ENCODE measurements around the gene CD300LB. TPM values are rescaled to one million over a fixed set of nuclear protein-coding genes. Genes with fewer than 3 reads are reported as not detected.
"Not testable (repeated sequence)": the region's sequence is repeated elsewhere in the genome, so short reads cannot be mapped to it uniquely, and the experiment has no call there.

The CD300LB gene
- total RNA-seq, 2 donors from 2014 or later: 0.69 TPM; not detected in 1

DNA sequence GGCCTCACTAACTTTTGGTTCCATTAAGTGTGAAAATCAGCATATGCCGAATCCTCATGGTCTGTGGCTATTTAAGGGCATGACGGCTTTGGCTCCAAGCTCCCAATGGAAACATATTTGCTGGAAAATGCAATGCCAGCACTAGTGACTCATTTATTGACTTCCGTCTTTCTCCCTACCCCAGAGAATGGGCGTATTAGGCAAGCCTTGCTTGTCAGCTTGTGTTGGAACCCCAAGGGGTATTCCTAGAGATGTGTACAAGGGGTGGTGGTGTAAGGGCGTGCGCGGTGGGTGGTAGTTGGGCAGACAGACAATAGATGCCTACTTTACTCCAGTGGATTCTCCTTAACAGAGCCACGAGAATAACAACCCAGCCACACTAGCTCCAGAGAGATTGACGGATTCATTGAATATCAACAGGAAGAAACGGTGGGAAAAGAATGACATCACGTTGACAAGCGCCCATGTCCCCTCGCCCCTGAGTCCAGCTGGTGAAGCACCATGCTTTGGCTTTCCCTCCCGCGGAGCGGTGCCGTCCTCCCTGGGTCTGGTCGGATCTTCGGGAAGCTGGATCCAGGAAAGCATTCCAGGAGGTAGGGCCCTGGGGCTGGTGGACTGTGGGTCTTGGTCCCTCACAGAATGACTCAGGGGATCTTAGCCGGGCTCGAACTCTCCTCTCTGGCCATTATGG is 10.3 kb downstream of the CD300LB start:
- no peaks in the 10 kb centered on the region for H3K9me3 ChIP-seq
- no peaks in the 10 kb centered on the region for H3K36me3 ChIP-seq
- no peak overlapping the region for H3K4me3 ChIP-seq
- H3K27me3 ChIP-seq: no peaks in the 10 kb centered on the region
- H3K27ac ChIP-seq: peak overlapping the region; percentile 37
- peak; percentile 17 for DNase-seq
- TF ChIP-seq, protein P1, sequence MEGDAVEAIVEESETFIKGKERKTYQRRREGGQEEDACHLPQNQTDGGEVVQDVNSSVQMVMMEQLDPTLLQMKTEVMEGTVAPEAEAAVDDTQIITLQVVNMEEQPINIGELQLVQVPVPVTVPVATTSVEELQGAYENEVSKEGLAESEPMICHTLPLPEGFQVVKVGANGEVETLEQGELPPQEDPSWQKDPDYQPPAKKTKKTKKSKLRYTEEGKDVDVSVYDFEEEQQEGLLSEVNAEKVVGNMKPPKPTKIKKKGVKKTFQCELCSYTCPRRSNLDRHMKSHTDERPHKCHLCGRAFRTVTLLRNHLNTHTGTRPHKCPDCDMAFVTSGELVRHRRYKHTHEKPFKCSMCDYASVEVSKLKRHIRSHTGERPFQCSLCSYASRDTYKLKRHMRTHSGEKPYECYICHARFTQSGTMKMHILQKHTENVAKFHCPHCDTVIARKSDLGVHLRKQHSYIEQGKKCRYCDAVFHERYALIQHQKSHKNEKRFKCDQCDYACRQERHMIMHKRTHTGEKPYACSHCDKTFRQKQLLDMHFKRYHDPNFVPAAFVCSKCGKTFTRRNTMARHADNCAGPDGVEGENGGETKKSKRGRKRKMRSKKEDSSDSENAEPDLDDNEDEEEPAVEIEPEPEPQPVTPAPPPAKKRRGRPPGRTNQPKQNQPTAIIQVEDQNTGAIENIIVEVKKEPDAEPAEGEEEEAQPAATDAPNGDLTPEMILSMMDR (IDR thresholded peaks at IDR 0.05): no peak
- H3K4me1 ChIP-seq: no peaks in the 10 kb centered on the region
- H3K9ac ChIP-seq (ENCODE audit: low read depth in 2 of 2, low read length in 2 of 2): no peak overlapping the region
- intact Hi-C loops (cut with DNase I): no loop called here

DNA sequence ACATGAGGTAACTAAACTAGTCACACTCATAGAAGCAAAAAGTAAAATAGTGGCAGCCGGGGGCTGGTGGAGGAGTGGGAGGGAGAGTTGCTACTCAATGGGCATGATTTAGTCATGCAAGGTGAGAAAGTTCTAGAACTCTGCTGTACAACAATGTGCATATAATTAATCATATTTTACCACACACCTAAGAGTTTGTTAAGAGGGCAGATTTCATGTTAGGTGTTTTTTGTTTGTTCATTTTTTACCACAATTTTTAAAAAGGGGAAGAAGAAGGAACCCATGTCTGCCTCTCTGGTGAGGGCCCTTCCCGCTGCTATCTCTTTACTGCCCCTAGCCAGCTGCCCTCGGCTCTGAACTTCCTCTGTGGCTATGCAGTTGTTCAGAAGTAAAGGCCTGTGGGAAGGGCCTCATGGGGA is 11.2 kb downstream of the CD300LB start:
- intact Hi-C loops (cut with DNase I): no loop called here
- peak; percentile 19 for DNase-seq
- peak overlapping the region; percentile 37 for H3K27ac ChIP-seq

GRCh38 chr17:74518413-74518981 is 12.8 kb downstream of the CD300LB start:
- H3K4me1 ChIP-seq; H3K9me3 ChIP-seq; H3K27me3 ChIP-seq; H3K36me3 ChIP-seq; intact Hi-C loops (cut with DNase I); DNase-seq; H3K4me3 ChIP-seq; H3K9ac ChIP-seq (ENCODE audit: low read depth in 2 of 2, low read length in 2 of 2); H3K27ac ChIP-seq: not testable (repeated sequence)

More for the DNA sequence above, 11.2 kb downstream of the CD300LB start:
- Histone ChIP-seq H3K9me3 (no peaks in the 10 kb centered on the region), H3K36me3 (no peaks in the 10 kb centered on the region), H3K4me1 (no peaks in the 10 kb centered on the region), H3K4me3 (no peak overlapping the region), H3K27me3 (no peaks in the 10 kb centered on the region), H3K9ac (ENCODE audit: low read depth in 2 of 2, low read length in 2 of 2) (no peak overlapping the region)
- TF ChIP-seq, protein P1 (IDR thresholded peaks at IDR 0.05): no peak

- H3K4me1 ChIP-seq: no peaks in the 10 kb centered on the region
- H3K36me3 ChIP-seq: no peaks in the 10 kb centered on the region
- no peak overlapping the region for H3K27ac ChIP-seq
- H3K4me3 ChIP-seq: no peak overlapping the region
- intact Hi-C loops (cut with DNase I): no loop called here
- peaks cover 3% of the 10 kb centered on the region for H3K27me3 ChIP-seq
- DNase-seq: peak; percentile 11
- TF ChIP-seq, protein P1 (IDR thresholded peaks at IDR 0.05): no peak
- H3K9ac ChIP-seq (ENCODE audit: low read depth in 2 of 2, low read length in 2 of 2): no peak overlapping the region
- no peaks in the 10 kb centered on the region for H3K9me3 ChIP-seq
These were observed 14.5 kb downstream of the CD300LB start for GRCh38 chr17:74516561-74517328.

DNA sequence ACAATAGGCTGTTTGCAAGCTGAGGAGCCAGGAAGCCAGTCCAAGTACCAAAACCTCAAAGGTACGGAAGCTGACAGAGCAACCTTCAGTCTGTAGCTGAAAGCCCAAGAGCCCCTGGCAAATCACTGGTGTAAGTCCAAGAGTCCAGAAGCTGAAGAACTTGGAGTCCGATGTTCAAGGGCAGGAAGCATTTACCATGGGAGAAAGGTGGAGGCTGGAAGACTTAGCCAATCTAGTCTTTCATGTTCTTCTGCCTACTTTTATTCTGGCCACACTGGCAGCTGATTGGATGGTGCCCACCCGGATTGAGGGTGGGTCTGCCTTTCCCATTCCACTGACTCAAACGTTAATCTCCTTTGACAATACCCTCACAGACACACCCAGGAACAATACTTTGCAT is 15.3 kb downstream of the CD300LB start:
- no peak overlapping the region for H3K4me3 ChIP-seq
- H3K4me1 ChIP-seq: no peaks in the 10 kb centered on the region
- no peak overlapping the region for H3K27ac ChIP-seq
- H3K27me3 ChIP-seq: peaks cover 3% of the 10 kb centered on the region
- TF ChIP-seq, protein P1 (IDR thresholded peaks at IDR 0.05): no peak
- H3K9me3 ChIP-seq: no peaks in the 10 kb centered on the region
- intact Hi-C loops (cut with DNase I): no loop called here
- peak; percentile 9 for DNase-seq
- no peak overlapping the region for H3K9ac ChIP-seq (ENCODE audit: low read depth in 2 of 2, low read length in 2 of 2)
- no peaks in the 10 kb centered on the region for H3K36me3 ChIP-seq

Data from colonic mucosa (tissue), 4 donors.